Measurements from ENCODE around the gene CACNA2D1.
"Not testable (repeated sequence)": the region's sequence is repeated elsewhere in the genome, so short reads cannot be mapped to it uniquely, and the experiment has no call there.

CACNA2D1 gene

DNA sequence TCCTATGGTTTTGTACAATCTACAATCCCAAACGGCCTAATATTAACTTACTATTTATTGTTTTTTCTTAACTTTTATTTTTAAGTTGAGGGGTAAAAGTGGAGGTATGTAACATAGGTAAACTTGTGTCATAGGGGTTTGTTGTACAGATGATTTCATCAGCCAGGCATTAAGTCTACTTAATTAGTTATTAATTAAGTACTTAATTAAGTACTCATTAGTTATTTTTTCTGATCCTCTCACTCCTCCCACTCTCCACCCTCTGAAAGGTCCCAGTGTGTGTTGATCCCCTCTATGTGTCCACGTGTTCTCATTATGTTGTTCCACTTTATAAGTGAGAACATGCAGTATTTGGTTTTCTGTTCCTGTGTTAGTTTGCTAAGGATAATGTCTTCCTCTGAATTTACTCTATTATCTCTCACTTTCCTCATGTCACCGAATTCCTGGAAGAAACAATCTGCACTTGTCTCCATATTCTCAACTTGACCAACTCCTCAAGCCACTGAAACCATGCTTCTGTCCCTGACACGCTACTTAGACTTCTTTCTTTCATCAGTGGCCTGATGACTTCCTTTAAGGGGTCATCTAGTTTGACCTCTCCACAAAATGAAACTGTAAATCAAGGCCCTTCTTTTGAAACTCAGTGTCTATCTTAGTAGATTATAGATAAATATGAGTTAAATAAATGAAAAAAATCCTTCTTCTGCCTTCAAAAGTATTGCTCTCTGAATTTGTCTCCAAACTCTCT is 9.1 kb downstream of the CACNA2D1 start:
- no peak for DNase-seq (ENCODE audit: low read depth)

DNA sequence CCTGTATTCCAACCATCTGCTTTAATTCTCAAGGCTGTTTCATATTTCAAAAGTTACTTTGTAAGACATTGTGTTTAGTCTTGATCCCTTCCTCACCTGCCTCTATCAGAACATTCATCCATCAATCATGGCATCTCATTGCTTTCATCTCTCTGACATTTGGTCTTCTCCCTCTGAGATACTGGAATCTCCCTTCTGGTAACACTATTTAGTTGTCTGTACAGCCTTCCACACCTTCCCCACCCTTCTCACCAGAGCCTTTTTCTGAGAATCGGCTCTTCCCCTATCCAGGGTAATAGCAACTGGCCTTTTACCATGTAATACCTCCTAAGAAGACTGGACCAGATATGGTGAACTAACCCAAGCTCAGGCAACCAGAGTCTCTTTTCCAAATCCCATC is 10.1 kb downstream of the CACNA2D1 start:
- DNase-seq (ENCODE audit: low read depth): no peak

DNA sequence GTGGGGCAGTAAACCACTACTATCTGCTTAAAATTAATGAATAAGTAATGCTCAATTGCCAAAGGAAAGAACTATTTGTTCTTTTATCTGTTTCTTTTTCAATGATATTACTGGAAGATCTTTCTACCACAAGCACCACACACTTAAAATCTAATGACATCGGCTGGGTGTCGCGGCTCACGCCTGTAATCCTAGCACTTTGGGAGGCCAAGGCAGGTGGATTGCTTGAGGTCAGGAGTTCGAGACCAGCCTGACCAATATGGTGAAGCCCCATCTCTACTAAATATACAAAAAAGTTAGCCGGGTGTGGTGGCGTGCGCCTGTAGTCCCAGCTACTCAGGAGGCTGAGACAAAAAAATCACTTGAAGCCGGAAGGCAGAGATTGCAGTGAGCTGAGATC is 10.8 kb downstream of the CACNA2D1 start:
- DNase-seq (ENCODE audit: low read depth): not testable (repeated sequence)

DNA sequence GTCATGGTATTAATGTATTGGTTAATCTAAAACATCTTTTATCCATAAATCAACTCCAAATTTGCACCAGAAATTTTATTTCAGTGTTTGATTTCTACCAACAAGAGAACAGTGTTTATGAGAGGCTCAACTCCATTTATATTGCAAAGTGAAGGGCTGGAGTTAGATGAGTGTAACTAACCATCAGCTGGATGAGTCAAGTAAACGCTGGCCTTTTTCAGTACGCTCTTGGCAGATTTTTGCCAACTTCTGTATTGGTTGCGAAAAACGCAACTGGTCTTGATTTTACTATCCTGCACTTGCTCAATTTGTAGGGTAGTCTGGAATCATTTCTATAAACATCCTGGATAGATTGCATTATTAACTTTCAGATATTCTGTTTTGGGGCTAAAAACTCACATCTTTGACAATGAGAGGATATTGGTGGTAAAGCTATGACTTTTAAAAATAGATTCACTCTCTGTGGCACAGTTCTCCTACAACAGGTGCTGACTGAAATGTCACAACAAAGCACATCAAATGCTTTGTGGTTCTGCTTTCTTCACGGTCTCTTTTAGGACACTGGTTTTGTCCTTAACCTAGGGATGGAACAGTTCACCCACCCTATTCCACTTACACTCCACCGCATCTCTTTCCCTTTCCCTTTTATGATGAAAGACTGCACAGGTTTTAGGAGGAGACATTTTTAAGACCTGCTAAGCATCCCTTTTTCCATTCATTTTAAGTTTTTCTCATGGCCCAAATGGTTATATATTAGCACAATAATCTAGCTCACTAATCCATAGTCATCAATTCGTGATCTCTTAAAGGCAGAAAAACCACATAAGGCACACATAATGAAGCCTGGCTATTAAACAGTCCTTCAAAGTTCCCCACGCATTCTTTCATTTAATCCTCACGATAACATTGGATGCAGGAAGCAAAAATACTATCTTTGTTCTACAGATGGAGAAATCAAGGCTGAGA is 12.8 kb downstream of the CACNA2D1 start:
- DNase-seq (ENCODE audit: low read depth): no peak

DNA sequence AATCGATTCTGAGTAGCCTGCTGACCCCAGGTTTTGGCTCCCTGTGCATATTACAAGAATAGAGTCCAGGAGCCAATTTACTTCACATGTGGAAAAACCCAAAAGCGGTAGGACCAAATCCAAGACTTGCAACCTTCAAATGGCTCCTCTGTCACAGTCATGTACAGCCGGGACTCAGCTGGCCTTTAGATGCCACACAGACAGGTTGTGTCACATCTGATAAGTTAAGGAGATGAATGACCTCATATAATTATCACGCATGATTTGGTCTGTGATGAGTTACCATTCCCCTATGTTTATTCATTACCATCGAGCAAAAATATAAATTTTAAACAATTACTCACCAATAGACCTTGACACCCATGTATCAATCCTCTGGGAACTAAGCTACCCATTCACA is 14.2 kb downstream of the CACNA2D1 start:
- no peak for DNase-seq (ENCODE audit: low read depth)

DNA sequence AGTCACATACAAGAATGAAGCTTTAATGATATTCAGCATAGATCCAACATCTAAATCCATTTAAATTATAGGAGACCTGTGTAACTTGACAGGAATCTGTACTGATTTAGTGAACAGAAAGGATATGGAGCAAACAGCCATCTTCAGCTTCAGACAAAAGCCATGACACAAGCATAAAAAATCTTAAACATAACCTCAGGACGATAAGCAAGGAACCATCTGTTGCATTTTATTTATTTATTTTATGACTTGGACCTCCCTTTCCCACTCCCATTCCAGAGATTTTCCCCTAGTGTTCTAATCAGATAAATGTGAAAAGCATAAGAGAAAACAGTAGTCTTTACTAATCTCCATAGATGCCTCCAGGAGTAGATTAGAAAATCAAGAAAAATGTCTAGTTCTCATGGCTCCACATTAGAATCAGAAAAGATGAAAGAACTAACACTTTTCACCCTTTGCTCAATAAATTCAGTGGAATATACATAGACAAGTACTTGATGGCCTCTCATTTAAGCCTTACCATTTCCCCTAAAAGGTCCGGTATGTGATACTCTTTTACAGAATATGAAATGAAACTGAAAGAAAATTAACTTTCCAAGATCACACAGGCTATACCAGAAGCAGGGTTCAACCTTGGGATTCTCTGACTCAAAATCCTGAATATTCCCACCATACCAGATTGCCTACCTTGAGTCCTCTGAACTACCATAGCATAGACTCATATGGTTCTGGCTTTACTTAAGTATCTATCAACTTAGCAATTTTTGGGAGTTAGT is 15.2 kb downstream of the CACNA2D1 start:
- no peak for DNase-seq (ENCODE audit: low read depth)

DNA sequence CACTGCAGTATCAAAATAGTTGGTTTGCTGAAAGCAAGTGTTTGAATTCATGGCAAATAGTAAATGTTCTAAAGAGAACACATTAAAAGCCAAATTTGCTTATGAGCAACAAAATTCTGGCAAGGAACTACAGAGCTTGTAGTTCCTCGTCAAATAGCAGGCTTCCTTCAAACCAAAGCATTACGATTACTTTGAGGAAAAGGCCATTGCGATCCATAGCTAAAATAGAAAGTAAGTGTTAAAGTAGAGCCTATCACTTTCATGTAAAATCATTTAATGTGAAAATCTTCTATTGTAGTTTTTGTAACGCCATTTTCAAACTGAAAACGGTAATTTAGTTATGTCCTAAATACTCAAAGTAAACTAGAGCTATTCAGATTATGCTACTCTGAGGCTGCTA is 20.1 kb downstream of the CACNA2D1 start:
- DNase-seq (ENCODE audit: low read depth): no peak

DNA sequence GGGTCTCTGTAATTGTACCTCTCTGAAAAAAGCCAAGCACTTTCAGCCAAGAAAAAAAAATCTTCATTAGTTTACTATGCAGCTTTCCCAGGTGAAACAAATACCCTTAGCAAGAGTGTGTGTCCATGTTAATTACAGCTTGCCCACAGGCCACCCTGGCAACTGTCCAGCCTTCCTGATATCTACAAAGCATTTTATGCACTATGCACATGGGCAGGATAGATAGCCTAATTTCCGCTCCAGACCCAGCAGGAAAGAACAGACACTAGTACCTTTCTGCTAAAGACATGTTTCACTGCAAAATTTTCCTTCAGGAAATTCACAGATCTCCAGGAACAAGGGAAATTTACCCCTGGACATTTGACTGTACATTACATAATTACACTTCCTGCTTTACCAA is 24.4 kb downstream of the CACNA2D1 start:
- no peak for DNase-seq (ENCODE audit: low read depth)

DNA sequence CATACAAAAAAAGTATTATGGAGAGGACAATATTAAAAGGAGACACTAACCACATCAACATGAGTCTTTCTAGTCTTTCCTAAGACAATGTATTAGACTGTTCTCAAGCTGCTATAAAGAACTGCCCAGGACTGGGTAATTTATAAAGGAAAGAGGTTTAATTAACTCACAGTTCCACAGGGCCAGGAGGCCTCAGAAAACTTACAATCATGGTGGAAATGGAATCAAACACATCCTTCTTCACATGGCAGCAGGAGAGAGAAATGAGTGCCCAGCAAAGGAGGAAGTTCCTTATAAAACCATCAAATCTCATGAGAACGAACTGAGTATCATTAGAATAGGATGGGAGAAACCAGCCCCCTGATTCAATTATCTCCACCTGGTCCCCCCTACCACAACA is 25.7 kb downstream of the CACNA2D1 start:
- no peak for DNase-seq (ENCODE audit: low read depth)

DNA sequence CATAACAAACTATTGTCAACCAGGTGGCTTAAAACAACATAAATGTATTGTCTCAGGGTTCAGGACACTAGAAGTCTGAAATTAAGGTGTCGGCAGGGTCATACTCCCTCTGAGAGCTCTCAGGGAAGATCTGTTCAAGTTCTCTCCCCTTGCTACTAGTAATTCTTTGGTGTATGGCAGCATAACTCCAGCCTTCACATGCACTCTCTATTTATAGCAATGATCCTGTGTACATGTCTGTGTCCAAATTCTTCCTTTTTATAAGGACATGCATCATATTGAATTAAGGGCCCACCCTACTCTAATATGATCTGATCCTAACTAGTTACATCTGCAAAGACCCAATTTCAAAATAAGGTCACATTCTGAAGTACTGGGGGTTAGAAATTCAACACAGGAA is 27.2 kb downstream of the CACNA2D1 start:
- no peak for DNase-seq (ENCODE audit: low read depth)

DNA sequence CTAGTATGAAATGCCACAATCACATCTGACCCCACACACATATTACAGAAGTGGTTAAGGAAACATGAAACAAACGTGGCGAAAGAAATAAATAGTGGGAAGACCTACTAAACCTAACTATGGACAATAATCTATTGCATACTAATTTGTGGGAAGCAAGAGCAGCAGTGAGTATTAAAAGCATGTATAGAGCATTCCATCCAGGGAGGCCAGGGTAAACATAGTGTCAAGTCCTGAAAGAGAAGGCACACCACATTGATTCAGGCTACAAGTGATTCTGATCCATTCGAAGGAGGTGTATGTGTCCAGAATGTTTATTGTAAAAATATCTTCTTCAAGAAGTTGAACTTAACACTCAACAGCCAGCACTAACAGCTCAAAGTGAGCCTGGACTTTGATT is 29.2 kb downstream of the CACNA2D1 start:
- no peak for DNase-seq (ENCODE audit: low read depth)

DNA sequence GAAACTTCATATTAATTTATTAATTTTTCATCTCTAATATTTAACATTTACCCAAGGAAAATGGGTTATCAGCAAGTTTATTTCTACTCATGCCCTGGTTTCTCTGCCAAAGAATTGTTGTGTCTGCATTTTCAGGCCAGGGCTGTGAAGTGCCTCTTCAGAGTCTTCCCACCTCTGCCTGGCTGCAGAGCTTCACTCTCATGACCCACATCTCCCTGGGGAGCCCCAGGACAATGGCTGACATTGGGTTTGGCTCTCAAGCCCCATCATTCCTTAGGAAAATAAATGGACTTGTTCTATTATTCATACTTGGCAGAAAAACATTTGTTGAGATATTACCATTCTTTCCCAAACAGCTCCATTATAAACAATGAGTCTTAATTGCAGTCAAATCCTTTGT is 30.3 kb downstream of the CACNA2D1 start:
- no peak for DNase-seq (ENCODE audit: low read depth)

DNA sequence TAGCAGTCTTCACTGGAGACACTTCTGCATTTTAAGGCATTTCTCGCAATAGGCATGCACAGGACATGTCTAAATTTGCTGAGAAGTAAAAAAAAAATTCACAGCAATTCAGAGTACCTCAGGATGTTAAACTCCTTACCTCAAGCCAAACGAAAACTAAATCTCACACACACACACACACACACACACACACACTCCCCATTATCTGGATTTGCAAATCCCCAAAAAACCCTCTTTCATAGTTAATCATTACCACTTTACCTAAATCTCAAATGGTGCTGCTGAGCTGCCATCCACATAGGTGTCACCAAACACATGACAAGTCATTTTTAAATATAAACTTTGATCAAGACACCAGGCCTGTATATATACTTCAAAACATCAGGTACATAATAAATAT is 31.8 kb downstream of the CACNA2D1 start:
- no peak for DNase-seq (ENCODE audit: low read depth)

DNA sequence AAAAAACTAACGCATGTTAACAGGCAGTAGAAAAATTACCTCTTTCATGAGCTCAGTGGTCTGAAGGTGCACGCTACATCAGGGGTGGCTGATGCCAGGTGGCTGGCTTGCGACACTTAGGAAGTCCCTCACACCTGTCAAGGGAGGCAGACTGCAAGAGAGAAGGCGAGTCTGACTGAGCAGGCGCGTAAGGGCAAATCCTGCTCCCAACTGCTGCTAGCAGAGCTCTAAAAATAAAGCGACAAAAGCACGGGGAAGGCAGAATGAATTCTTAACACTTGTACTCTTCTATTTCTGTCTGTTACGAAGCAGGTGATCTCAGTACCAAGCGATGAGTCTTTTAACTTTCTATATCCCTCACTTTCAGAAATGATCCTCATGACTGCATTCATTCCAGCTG is 33.1 kb downstream of the CACNA2D1 start:
- no peak for DNase-seq (ENCODE audit: low read depth)

DNA sequence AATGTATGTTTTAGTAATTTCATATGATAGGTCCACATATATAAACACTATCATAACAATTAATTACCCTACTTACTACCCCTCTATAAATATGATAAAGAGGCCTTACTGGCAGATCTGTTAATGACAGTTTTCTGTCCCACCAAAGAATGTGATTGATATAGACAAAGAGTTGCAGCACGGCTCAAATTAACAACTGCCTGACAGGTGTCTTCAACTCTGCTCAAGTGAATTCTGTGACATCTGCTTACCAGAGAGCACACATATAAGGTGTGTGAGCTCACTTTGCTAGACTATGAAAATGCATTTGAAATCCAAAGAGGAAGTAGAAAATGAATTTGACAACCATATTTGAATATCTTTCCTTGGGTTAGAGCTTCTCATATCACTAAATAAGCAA is 36.6 kb downstream of the CACNA2D1 start:
- DNase-seq (ENCODE audit: low read depth): no peak

DNA sequence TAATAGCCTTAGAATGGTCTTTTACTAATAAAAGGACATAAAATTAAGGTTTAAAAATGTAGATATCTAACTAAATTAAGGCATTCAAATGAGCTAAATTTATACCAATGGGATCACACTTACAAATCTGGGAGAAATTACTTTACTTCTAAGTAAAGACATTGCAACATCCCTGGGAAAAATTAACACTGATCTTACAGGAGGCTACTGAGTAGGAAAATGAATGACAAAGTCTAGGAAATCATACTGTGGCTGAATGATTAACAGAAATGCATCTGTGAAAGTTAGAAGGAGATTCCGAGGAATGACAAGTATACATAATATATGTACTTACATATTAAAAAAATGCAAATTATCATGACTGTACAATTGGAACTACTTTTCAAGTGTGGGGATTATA is 38.3 kb downstream of the CACNA2D1 start:
- no peak for DNase-seq (ENCODE audit: low read depth)

DNA sequence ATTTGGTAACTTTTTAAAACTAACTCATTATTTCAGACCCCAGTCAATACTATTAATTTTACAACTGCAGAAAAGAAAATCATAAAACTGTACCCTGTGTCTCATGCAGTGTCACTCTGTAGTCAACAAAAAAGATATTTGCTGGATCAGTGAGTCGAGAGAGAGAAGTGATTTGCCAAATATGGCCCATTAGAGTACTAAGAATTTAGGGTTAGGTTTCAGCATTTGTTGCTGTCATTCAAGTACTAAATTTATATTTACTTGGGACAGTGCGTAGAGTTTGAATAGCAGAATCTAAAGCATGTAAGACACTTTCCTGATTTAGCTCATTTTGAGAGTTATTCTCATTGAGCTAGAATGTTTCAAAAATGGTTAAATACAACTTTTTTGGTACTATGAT is 38.9 kb downstream of the CACNA2D1 start:
- DNase-seq (ENCODE audit: low read depth): no peak

DNA sequence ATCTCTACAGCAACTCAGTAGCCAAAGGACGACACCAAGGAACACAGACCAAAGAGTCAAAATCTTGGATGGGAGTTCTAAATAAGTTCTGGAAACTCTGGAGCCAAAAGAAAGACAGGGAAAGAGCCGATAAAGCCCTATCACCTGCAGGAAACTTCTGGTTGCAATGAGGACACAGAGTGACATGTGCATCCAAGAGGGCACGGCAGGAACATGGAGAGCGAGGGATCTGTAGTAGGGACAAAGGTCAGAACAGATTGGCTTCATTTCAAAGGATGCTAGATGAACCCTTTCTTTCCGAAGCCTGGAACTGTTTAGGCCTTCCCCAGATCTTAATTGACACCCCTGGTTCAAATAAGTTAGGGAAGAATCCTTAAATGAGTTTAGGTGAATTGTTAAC is 39.5 kb downstream of the CACNA2D1 start:
- DNase-seq (ENCODE audit: low read depth): no peak

DNA sequence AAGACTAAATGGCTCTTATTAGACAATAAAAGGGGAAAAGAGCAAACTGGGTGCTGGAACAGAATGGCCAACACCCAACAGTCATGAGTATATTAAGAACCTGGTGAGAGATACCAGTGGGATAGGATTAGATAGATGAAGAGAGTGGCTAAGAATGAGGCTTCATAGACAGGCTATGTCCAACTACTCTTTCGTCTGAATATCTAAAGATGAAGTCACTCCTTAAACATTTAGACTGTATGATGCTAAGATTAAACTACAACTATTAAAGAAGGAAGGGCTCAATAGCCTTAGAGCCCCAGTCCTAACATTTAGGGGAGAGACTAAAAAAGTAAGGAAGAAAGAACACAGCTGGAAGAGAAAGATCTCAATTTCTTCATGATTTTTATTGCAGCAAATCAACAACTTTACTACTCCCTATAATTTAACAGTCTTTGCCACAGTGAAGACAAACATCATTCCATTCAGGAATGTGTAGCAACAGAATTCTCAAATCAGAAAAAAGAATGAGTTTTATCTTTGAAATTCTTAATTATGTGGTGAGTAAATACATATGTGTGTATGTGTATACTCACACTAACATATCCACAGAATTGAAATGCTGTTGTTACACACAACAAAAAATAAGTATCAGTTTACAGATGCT is 45.6 kb downstream of the CACNA2D1 start:
- no peak for DNase-seq (ENCODE audit: low read depth)

DNA sequence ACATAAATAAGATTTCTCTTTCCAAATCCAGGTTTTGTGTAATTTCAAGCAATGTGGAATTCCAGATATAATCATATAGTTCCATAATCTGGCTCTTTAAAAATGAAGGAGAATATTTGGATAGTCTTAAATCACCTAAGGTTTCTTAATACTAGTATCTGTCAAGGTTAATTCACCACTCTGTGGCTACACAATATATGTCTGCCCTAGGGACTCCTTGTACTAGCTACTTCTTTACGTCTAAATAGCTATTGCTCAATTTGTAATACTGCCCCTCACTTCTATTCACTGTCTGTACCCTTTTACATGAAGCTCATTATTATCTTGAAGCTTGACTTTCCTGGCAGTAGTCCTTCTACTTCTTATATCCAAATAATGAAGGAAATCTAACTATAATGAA is 47.2 kb downstream of the CACNA2D1 start:
- DNase-seq (ENCODE audit: low read depth): no peak

DNA sequence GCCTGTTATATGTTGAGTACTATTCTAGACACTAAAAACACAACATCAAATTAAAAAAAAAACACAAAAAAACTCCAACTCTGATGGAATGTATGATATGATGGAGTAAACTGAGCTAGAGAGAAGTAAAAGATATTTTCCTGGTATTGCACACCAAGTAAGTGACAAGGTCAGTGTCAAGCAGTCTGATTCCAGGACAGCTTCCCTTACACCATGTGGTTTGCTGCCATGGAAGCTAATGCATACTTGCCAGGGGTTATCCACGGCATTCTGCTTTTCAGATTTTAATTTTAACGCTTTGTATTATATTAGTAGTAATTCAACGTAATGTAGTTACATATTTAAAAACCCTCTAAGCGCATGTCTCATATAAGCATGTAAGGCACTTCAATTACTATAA is 48.4 kb downstream of the CACNA2D1 start:
- no peak for DNase-seq (ENCODE audit: low read depth)

DNA sequence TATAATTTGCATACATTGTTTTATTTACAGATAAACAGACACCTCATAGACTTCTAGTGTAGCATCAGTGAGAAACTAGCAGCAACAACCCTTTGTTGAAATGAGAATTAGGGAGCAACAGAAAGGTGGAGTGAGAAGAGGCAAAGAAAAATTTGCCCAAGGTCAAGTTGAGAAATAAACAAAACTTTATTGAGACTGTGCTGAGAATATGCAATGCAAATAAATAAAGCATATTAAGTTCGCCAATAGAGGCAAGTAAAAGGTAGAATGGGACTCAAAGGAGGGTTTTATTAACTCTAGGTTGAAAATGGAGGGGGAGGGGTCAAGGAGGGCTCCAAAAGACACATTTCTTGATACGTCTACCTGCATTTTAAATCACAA is 49.7 kb downstream of the CACNA2D1 start:
- no peak for DNase-seq (ENCODE audit: low read depth)
